HG03571 (cell line): ENCODE measurements around the gene AP1S1.
"Not testable (repeated sequence)": the region's sequence is repeated elsewhere in the genome, so short reads cannot be mapped to it uniquely, and the experiment has no call there.

ENCODE experiments used
- ATAC-seq: cut with Tn5 transposase; IDR thresholded peaks from one replicate; pipeline ENCODE4 v1.9.1; 2021; ENCODE audit not compliant: unreplicated experiment

The AP1S1 gene

DNA sequence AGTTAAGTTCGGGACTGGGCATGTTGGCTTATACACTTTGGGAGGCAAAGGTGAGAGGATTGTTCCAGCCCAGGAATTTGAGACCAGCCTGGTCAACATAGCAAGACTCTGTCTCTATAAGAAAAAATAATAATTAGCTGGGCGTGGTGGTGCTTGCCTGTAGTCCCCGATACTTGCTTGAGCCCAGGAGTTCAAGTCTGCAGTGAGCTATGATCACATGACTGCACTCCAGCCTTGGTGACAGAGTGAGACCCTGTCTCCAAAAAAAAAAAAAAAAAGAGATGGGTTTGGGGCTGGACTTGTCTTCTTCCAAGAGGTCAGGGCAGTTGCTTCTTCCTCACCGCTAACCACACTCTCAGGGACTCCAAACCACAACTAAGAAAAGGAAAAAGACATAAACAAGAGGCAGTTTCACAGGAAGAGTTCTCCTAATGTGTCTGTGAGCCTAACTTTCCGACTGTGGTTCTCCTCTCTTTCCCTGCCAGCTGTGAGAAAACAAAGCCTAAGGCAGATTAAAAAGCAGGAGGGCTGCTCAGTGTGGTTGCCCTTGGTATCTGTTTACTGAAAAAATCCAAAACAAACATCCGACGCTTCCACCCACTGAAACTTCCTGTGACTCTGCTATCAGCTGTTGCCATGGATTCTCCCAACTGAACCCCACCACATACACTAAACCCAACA is 29.8 kb upstream of the AP1S1 start:
- ATAC-seq: no peak

GRCh38 chr7:101125989-101126650 is 28.2 kb upstream of the AP1S1 start:
- ATAC-seq: no peak

GRCh38 chr7:101126651-101127459 is 27.4 kb upstream of the AP1S1 start, which contains the start of gene SERPINE1:
SERPINE1 (plus strand) TSS chr7:101127104; CDS start chr7:101128394, 1,290 bp downstream.
- ATAC-seq: no peak

DNA sequence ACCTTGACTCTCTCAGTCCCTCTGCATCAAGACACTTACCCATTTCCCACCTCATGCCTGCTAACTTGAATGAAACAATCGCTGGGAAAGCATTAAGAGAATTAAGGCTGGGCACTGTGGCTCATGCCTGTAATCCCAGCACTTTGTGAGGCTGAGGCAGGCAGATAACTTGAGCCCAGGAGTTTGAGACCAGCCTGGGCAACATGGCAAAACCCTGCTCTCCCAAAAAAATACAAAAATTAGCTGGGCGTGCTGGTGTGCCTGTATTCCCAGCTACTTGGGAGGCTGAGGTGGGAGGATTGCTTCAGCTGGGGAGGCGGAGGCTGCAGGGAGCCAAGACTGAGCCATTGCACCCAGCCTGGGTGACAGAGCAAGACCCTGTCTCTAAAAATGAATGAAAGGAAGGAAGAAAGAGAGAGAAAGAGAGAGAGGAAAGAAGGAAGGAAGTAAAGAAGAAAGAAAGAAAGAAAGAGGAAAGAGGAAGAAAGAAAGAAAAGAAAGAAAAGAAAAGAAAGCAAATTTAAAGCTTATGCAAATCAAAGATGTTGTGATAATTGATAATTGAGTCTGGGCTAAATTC is 26.7 kb upstream of the AP1S1 start:
- no peak for ATAC-seq

GRCh38 chr7:101128040-101128834 is 26.0 kb upstream of the AP1S1 start:
- no peak for ATAC-seq

GRCh38 chr7:101129603-101130117 is 24.6 kb upstream of the AP1S1 start:
- no peak for ATAC-seq

GRCh38 chr7:101132626-101133600 is 21.4 kb upstream of the AP1S1 start:
- ATAC-seq: not testable (repeated sequence)

- no peak for ATAC-seq
Observed at GRCh38 chr7:101133621-101134398, 20.5 kb upstream of the AP1S1 start.

DNA sequence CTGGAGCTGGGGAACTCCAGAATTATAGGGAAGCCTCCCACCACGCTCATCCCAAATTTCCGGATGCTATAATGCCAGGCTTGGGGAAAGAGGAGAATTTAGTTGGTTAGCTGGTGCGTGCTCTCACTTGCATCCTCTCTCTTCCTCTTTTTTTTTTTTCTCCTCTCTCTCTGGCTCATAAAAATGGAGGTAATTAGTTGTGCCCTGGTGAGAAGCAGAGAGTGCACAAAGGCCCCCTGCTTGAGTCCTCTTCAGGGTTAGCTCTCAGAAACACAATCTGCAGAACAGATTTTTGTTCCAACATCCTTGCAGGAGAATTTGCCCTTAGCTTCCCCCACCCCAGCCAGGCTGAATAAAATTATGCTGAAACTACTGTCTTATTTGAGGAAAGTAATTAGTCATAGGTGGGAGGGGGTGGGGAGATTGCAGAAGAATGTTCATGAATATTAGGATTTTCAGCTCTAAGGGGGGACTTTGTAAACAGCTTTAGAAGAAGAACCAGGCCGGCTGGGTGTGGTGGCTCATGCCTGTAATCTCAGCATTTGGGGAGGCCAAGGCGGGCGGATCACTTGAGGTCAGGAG is 19.8 kb upstream of the AP1S1 start:
- no peak for ATAC-seq

DNA sequence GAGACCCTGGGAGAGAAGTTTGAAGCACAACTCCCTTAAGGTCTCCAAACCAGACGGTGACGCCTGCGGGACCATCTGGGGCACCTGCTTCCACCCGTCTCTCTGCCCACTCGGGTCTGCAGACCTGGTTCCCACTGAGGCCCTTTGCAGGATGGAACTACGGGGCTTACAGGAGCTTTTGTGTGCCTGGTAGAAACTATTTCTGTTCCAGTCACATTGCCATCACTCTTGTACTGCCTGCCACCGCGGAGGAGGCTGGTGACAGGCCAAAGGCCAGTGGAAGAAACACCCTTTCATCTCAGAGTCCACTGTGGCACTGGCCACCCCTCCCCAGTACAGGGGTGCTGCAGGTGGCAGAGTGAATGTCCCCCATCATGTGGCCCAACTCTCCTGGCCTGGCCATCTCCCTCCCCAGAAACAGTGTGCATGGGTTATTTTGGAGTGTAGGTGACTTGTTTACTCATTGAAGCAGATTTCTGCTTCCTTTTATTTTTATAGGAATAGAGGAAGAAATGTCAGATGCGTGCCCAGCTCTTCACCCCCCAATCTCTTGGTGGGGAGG is 16.5 kb upstream of the AP1S1 start:
- no peak for ATAC-seq

DNA sequence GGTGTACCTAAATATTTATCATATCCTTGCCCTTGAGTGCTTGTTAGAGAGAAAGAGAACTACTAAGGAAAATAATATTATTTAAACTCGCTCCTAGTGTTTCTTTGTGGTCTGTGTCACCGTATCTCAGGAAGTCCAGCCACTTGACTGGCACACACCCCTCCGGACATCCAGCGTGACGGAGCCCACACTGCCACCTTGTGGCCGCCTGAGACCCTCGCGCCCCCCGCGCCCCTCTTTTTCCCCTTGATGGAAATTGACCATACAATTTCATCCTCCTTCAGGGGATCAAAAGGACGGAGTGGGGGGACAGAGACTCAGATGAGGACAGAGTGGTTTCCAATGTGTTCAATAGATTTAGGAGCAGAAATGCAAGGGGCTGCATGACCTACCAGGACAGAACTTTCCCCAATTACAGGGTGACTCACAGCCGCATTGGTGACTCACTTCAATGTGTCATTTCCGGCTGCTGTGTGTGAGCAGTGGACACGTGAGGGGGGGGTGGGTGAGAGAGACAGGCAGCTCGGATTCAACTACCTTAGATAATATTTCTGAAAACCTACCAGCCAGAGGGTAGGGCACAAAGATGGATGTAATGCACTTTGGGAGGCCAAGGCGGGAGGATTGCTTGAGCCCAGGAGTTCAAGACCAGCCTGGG is 15.9 kb upstream of the AP1S1 start:
- ATAC-seq: peak; percentile 72

DNA sequence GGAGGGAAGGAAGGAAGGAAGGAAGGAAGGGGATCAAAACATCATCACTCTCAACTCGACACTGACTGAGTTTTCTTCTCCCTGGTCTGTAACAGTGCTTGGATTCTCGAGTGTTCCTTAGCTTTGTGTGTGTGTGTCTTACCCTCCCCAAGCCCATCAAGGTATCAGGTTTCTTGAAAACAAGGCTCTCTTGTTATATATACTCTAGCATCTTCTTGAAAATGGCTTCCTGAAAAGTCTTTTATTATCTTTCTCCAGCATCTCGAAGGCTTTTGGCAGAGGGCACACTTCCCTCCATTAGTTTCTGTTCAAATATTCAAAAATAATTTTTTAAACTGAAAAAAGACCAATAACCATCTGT is 14.0 kb upstream of the AP1S1 start:
- no peak for ATAC-seq

GRCh38 chr7:101140746-101141382 is 13.4 kb upstream of the AP1S1 start:
- no peak for ATAC-seq

GRCh38 chr7:101151908-101152651 is 2.2 kb upstream of the AP1S1 start:
- ATAC-seq: no peak

DNA sequence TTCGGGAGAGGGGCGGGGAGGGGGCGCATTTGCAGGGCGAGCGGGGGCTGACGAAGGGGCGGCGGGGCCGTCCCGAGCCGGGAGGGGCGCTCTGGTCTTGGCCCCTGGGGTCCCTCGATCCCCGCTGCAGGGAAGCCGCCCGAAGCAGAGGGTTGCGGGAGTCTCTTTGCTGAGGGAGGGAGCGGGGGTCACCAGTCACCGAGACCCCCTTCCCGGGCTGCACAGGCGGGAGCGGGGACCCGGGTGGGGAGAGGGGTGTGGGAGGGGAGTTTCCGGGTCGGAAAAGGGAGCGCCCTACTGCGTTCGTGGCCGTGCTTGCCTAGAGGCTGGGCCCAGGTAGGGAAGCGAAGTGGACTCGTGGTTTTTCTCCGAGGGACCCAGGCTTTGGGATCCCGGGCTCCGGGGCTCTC is 422 bp downstream of the AP1S1 start:
- no peak for ATAC-seq

- ATAC-seq: no peak
Observed at GRCh38 chr7:101155303-101155702, 1.0 kb downstream of the AP1S1 start.
